Keratinocyte (primary cell): ENCODE measurements around the gene PEMT. TPM values are rescaled to one million over a fixed set of nuclear protein-coding genes. Genes with fewer than 3 reads are reported as not detected.

Source experiments
- DNase-seq: peaks from one replicate; pipeline ENCODE4 v3.0.0-alpha.2; 2011; ENCODE audit warnings: low read depth, missing footprints, low spot score
- FAIRE-seq: peaks from 2 replicates; lab custom pipeline; 2011; peaks lifted over from hg19 to GRCh38; lab: Jason Lieb, UNC
- H2AFZ ChIP-seq: 2 replicates; pipeline ENCODE4 v1.6.0; 2012; ENCODE audit warnings: low read length, control low read depth, inconsistent platforms; ENCODE audit not compliant: control insufficient read depth
- H3K27ac ChIP-seq: 2 replicates; pipeline ENCODE4 v1.5.1; 2011; ENCODE audit warnings: low read length; ENCODE audit not compliant: control insufficient read depth, insufficient read depth
- H3K27me3 ChIP-seq: 3 replicates; pipeline ENCODE4 v1.6.0; 2011; ENCODE audit warnings: low read length; ENCODE audit not compliant: control insufficient read depth, insufficient read depth; ENCODE audit errors: extremely low read depth
- H3K36me3 ChIP-seq, 2 experiments: 2 replicates in 1 of 2; 3 replicates in 1 of 2; pipeline ENCODE4 v1.5.1; 2011; ENCODE audit warnings: low read length in 2 of 2, mild to moderate bottlenecking in 1 of 2; ENCODE audit not compliant: control insufficient read depth in 2 of 2, insufficient read depth in 2 of 2; ENCODE audit errors: extremely low read depth in 1 of 2
- H3K4me1 ChIP-seq: 3 replicates; pipeline ENCODE4 v1.5.1; 2011; ENCODE audit warnings: low read length; ENCODE audit not compliant: control insufficient read depth, insufficient read depth; ENCODE audit errors: extremely low read depth
- H3K4me2 ChIP-seq: 3 replicates; pipeline ENCODE4 v1.6.0; 2011; ENCODE audit warnings: low read depth, low read length; ENCODE audit not compliant: control insufficient read depth, insufficient read depth; ENCODE audit errors: extremely low read depth
- H3K4me3 ChIP-seq, 3 experiments: fragments of 200-600 bp in 1 of 3; sonication (generic) in 1 of 3; 2 replicates in 2 of 3; 3 replicates in 1 of 3; pipeline ENCODE4 v1.5.1; 2011 to 2016; ENCODE audit warnings: low read length in 3 of 3, mild to moderate bottlenecking in 3 of 3, control low read depth in 2 of 3, inconsistent platforms in 1 of 3, low read depth in 1 of 3, mixed read lengths in 1 of 3, mixed run types in 1 of 3, moderate library complexity in 1 of 3; ENCODE audit not compliant: control insufficient read depth in 2 of 3, insufficient read depth in 2 of 3; ENCODE audit errors: extremely low read depth in 1 of 3
- H3K79me2 ChIP-seq: 2 replicates; pipeline ENCODE4 v1.6.0; 2012; ENCODE audit warnings: low read length; ENCODE audit not compliant: control insufficient read depth, insufficient read depth
- H3K9ac ChIP-seq: 3 replicates; pipeline ENCODE4 v1.6.0; 2011; ENCODE audit warnings: low read length; ENCODE audit not compliant: control insufficient read depth, insufficient read depth; ENCODE audit errors: extremely low read depth
- H3K9me1 ChIP-seq: 3 replicates; pipeline ENCODE4 v1.6.0; 2011; ENCODE audit warnings: low read length; ENCODE audit not compliant: control insufficient read depth, insufficient read depth; ENCODE audit errors: extremely low read depth
- H3K9me3 ChIP-seq: 2 replicates; pipeline ENCODE4 v1.5.1; 2012; ENCODE audit warnings: low read depth, low read length; ENCODE audit not compliant: control insufficient read depth
- H4K20me1 ChIP-seq: 3 replicates; pipeline ENCODE4 v1.6.0; 2011; ENCODE audit warnings: low read length; ENCODE audit not compliant: control insufficient read depth, insufficient read depth; ENCODE audit errors: extremely low read depth
- CTCF ChIP-seq, 3 experiments: IDR thresholded peaks in 1 of 3; conservative IDR thresholded peaks in 1 of 3; optimal IDR thresholded peaks in 1 of 3; 2 replicates in 2 of 3; 3 replicates in 1 of 3; pipeline versions ENCODE3 to v1.5.1; 2011; ENCODE audit warnings: low read length in 3 of 3, mild to moderate bottlenecking in 3 of 3, moderate library complexity in 2 of 3, control low read depth in 1 of 3, inconsistent platforms in 1 of 3; ENCODE audit not compliant: insufficient read depth in 2 of 3; ENCODE audit errors: extremely low read depth in 1 of 3
- EZH2 ChIP-seq: IDR thresholded peaks from one replicate; pipeline ENCODE4 v1.6.1; 2012; ENCODE audit warnings: inconsistent platforms, mild to moderate bottlenecking, low read length, moderate library complexity
- dilution Hi-C: fragments of 300-500 bp; cut with MboI; formaldehyde crosslinking; loops from one replicate; pipeline ENCODE4 v1.7.0; 2020; ENCODE audit warnings: low sequenced_read_pairs; ENCODE audit not compliant: extremely low pct_ligation_motif_present
- polyA plus RNA-seq, 5 experiments: library from polyadenylated mRNA; depleted of rRNA in 3 of 5; stranded (reverse) in 3 of 5; stranded (forward) in 1 of 5; unstranded in 1 of 5; fragments of >200 nt; gene quantifications; 1 replicate in 1 of 5; 2 replicates in 3 of 5; 3 replicates in 1 of 5; pipeline versions ENCODE4 v1.2.1 to v1.2.3, GENCODE V29; 2011 to 2012; ENCODE audit warnings: missing spikeins in 2 of 5, low read depth in 1 of 5, low replicate concordance in 1 of 5

PEMT gene
- polyA plus RNA-seq, 1 donor (not counting 4 experiments of a cell fraction or from before 2014, with no cell fraction given): 17.7 TPM

GRCh38 chr17:17609121-17609520, 17.6 kb upstream of the PEMT start:
- Histone ChIP-seq H3K4me2 (no peak overlapping the region), H3K27me3 (peaks cover 3% of the 10 kb centered on the region), H3K9me3 (no peaks in the 10 kb centered on the region), H3K4me3 (no peak overlapping the region), H3K79me2 (no peaks in the 10 kb centered on the region), H3K36me3 (no peaks in the 10 kb centered on the region), H3K4me1 (no peaks in the 10 kb centered on the region), H3K9ac (no peak overlapping the region), H3K27ac (no peak overlapping the region), H3K9me1 (no peaks in the 10 kb centered on the region), H2AFZ (peak overlapping the region; percentile 1), H4K20me1 (no peaks in the 10 kb centered on the region)
- TF ChIP-seq EZH2: no peak
- no peak for TF ChIP-seq CTCF (optimal IDR thresholded peaks at IDR 0.05 in 1 of 3, IDR thresholded peaks at IDR 0.05 in 1 of 3, conservative IDR thresholded peaks at IDR 0.05 in 1 of 3; ENCODE audit: extremely low read depth in 1 of 3, insufficient read depth in 2 of 3, low read length in 3 of 3)
- DNase-seq: no peak
- dilution Hi-C loops: no loop called here
- no peak for FAIRE-seq

GRCh38 chr17:17606416-17607000, 15.0 kb upstream of the PEMT start:
- Histone ChIP-seq H3K4me3 (no peak overlapping the region), H3K9ac (no peak overlapping the region), H3K4me1 (no peaks in the 10 kb centered on the region), H4K20me1 (no peaks in the 10 kb centered on the region), H3K27ac (no peak overlapping the region), H3K9me1 (no peaks in the 10 kb centered on the region), H3K9me3 (no peaks in the 10 kb centered on the region), H3K79me2 (no peaks in the 10 kb centered on the region), H3K27me3 (peaks cover 3% of the 10 kb centered on the region), H3K36me3 (no peaks in the 10 kb centered on the region), H3K4me2 (no peak overlapping the region), H2AFZ (no peak overlapping the region)
- FAIRE-seq: no peak
- dilution Hi-C loops: no loop called here
- TF ChIP-seq EZH2 (no peak), CTCF (optimal IDR thresholded peaks at IDR 0.05 in 1 of 3, IDR thresholded peaks at IDR 0.05 in 1 of 3, conservative IDR thresholded peaks at IDR 0.05 in 1 of 3; ENCODE audit: extremely low read depth in 1 of 3, insufficient read depth in 2 of 3, low read length in 3 of 3) (no peak)
- DNase-seq: no peak
